Measurements from ENCODE around the gene HMGCR. TPM values are rescaled to one million over a fixed set of nuclear protein-coding genes. Genes with fewer than 3 reads are reported as not detected.
A peak's percentile ranks its signal among the peaks of the same experiment; 100 is the strongest.
"Not testable (repeated sequence)": the region's sequence is repeated elsewhere in the genome, so short reads cannot be mapped to it uniquely, and the experiment has no call there.

Gene HMGCR
- total RNA-seq, result 10 to 100 TPM; 33.6 to 44.8 TPM
- polyA plus RNA-seq (ENCODE audit: insufficient read depth, low read depth, low replicate concordance), result 49.8 TPM
- long read RNA-seq, donor 1, full-length matches to known transcripts, result 180 of 453 reads
- long read RNA-seq, donor 1, partial matches to known transcripts, result 273 of 453 reads
- long read RNA-seq, donor 1, other reads (novel, unspliced or antisense), result 0 of 453 reads
- long read RNA-seq, donor 2, full-length matches to known transcripts, result 82 of 269 reads
- long read RNA-seq, donor 2, partial matches to known transcripts, result 187 of 269 reads
- long read RNA-seq, donor 2, other reads (novel, unspliced or antisense), result 0 of 269 reads

- intact Hi-C loops (cut with DNase I; ENCODE audit: low total_unique reads), result no loop called here
- peak within 1 kb of the TSS; percentile 88 to 98 for H3K27ac ChIP-seq
- DNase-seq, result peak; percentile 100
- WGBS, 2 donors, result 0% methylated on average over 26 to 54 of the region's 56 CpGs
- TF ChIP-seq POLR2A (IDR thresholded peaks at IDR 0.05) (peak; percentile 24), CTCF (IDR thresholded peaks at IDR 0.05) (peak in 1 of 3 experiments; percentile 24)
- H3K27me3 ChIP-seq, result no peaks in the 10 kb centered on the region
- H3K36me3 ChIP-seq (ENCODE audit: low read depth, missing control alignments), result no peaks in the 10 kb centered on the region
- no peaks in the 10 kb centered on the region for H3K9me3 ChIP-seq
- peaks cover 11% of the 10 kb centered on the region for H3K4me1 ChIP-seq
- H3K4me3 ChIP-seq, result peak within 1 kb of the TSS; percentile 91 to 97
These were observed at the start of gene HMGCR for GRCh38 chr5:75336615-75337336. HMGCR (plus strand) TSS chr5:75337220; CDS start chr5:75342606, 5,386 bp downstream.

- intact Hi-C loops (cut with DNase I; ENCODE audit: low total_unique reads); H3K27ac ChIP-seq; H3K4me1 ChIP-seq; H3K36me3 ChIP-seq (ENCODE audit: low read depth, missing control alignments); H3K9me3 ChIP-seq; DNase-seq; H3K27me3 ChIP-seq; H3K4me3 ChIP-seq: not testable (repeated sequence)
- 78 to 79% methylated on average over 3 of the region's 3 CpGs for WGBS, 2 donors
These were observed 45.2 kb upstream of the HMGCR start for GRCh38 chr5:75291844-75292243.

GRCh38 chr5:75300084-75300483 is 36.9 kb upstream of the HMGCR start:
- no peaks in the 10 kb centered on the region for H3K27me3 ChIP-seq
- no peak overlapping the region for H3K4me3 ChIP-seq
- TF ChIP-seq CTCF (IDR thresholded peaks at IDR 0.05), result no peak
- no peak for TF ChIP-seq POLR2A (IDR thresholded peaks at IDR 0.05)
- no peak overlapping the region for H3K27ac ChIP-seq
- no peaks in the 10 kb centered on the region for H3K4me1 ChIP-seq
- no peak for DNase-seq
- H3K9me3 ChIP-seq, result no peaks in the 10 kb centered on the region
- intact Hi-C loops (cut with DNase I; ENCODE audit: low total_unique reads), result no loop called here
- H3K36me3 ChIP-seq (ENCODE audit: low read depth, missing control alignments), result no peaks in the 10 kb centered on the region

GRCh38 chr5:75303419-75303818 is 33.6 kb upstream of the HMGCR start:
- intact Hi-C loops (cut with DNase I; ENCODE audit: low total_unique reads), result no loop called here

GRCh38 chr5:75304486-75304885 is 32.5 kb upstream of the HMGCR start:
- intact Hi-C loops (cut with DNase I; ENCODE audit: low total_unique reads); H3K4me3 ChIP-seq; H3K4me1 ChIP-seq; H3K27me3 ChIP-seq; DNase-seq; H3K27ac ChIP-seq; H3K36me3 ChIP-seq (ENCODE audit: low read depth, missing control alignments); H3K9me3 ChIP-seq: not testable (repeated sequence)
- WGBS, 2 donors, result 75 to 93% methylated on average over 11 of the region's 11 CpGs

More at GRCh38 chr5:75303419-75303818, 33.6 kb upstream of the HMGCR start:
- H3K36me3 ChIP-seq (ENCODE audit: low read depth, missing control alignments), result no peaks in the 10 kb centered on the region
- no peaks in the 10 kb centered on the region for H3K27me3 ChIP-seq
- H3K27ac ChIP-seq, result no peak overlapping the region
- TF ChIP-seq CTCF (IDR thresholded peaks at IDR 0.05), result no peak
- TF ChIP-seq POLR2A (IDR thresholded peaks at IDR 0.05), result no peak
- DNase-seq, result no peak
- WGBS, 2 donors, result 85% methylated on average over 4 of the region's 4 CpGs
- H3K4me3 ChIP-seq, result no peak overlapping the region
- H3K4me1 ChIP-seq, result no peaks in the 10 kb centered on the region
- H3K9me3 ChIP-seq, result no peaks in the 10 kb centered on the region

Measured in testis (tissue), 5 donors.